Inferior parietal cortex (tissue), 1 donor: ENCODE data around the gene ALOXE3.
"Not testable (repeated sequence)": the region's sequence is repeated elsewhere in the genome, so short reads cannot be mapped to it uniquely, and the experiment has no call there.

Source experiments
- DNase-seq: peaks from one replicate; pipeline ENCODE4 v3.0.0-alpha.2; 2016; ENCODE audit errors: extremely low spot score

Gene ALOXE3

DNA sequence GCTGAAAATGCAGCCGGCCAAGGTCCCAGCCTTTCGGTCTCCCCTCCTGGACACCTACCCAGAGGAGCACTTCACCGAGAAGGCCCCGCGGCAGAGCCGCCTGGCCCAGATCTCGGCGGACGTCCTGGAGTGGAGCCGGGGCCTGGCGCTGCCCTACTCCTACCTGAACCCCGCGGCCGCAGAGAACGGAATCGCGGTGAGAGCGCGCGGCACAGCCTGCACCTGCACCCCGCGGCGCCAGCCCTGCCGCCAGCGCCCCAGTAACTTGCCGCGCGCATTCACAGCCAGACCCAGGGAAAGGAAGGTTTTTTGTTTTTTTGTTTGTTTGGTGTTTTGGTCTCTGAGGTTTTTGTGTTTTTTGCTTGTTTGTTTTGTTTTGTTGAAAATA lies 46.0 kb downstream of the ALOXE3 start:
- DNase-seq = no peak

DNA sequence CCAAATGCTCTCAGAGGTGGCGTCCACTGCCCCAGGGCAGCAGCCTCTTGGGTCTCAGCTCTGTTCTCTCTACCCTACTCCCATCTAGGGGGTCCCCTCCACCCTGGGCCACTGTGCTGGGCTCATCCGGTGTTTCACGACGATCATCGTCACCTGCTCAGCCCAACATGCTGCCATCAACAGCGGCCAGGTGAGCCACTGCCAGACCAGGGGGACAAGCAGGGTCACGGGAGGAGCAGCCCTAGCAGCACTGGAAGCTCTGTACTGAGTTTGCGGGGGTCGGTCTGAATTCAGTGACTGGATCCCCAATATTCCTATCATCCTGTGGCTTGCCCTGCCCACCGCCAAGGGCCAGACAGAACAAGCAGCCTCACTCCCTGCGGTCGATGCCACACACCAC lies 46.8 kb downstream of the ALOXE3 start:
- no peak for DNase-seq

DNA sequence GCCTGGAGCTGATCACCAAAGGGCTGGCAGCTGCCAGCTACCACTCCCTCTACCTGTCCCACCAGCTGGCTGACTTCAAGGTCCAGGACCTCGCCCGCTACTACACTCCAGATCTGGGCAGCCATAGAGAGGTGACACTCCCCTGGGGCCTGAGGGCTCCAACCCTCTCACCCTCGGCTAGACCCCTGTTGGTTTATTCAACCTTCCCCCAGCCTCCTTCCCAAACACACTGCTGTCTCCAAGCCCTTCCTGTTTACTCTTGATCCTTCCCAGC lies 48.8 kb downstream of the ALOXE3 start:
- no peak for DNase-seq

DNA sequence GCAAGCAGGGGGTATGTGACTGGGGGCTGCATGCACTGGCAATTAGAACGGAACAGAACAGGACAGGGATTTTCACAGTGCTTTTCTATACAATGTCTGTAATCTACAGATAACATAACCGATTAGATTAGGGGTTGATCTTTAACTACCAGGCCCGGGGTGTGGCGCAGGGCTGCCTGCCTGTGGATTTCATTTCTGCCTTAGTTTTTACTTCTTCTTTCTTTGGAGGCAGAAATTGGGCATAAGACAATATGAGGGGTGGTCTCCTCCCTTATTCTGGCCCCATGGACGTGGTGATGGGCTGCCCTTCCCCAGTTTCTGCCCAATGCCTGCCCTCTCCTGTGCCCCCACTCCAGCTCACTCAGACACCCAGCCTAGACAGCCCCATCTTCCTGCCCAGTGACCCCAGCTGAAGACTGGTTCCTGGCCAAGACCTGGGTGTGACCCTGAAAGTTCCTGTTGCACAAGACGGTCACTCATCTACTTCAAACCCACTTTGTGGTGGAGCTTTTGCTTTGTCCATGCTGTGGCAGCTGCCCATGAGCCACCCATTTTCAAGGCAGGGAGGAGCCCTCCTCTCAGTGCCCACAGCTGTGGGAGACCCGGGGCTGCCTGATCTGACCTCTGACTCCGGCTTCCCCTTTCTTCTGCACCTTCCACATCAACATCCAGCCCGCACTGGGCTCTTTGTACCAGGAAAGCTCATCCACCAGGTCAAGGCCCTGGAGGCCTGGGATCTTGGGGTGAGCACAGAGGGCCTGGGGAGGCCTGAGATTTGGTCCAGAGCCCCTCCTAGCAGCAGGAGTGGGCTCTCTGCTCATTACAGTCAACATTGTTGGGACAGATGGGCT lies 49.4 kb downstream of the ALOXE3 start:
- no peak for DNase-seq

- no peak for DNase-seq
These were observed 50.5 kb downstream of the ALOXE3 start for GRCh38 chr17:8067806-8068205.

DNA sequence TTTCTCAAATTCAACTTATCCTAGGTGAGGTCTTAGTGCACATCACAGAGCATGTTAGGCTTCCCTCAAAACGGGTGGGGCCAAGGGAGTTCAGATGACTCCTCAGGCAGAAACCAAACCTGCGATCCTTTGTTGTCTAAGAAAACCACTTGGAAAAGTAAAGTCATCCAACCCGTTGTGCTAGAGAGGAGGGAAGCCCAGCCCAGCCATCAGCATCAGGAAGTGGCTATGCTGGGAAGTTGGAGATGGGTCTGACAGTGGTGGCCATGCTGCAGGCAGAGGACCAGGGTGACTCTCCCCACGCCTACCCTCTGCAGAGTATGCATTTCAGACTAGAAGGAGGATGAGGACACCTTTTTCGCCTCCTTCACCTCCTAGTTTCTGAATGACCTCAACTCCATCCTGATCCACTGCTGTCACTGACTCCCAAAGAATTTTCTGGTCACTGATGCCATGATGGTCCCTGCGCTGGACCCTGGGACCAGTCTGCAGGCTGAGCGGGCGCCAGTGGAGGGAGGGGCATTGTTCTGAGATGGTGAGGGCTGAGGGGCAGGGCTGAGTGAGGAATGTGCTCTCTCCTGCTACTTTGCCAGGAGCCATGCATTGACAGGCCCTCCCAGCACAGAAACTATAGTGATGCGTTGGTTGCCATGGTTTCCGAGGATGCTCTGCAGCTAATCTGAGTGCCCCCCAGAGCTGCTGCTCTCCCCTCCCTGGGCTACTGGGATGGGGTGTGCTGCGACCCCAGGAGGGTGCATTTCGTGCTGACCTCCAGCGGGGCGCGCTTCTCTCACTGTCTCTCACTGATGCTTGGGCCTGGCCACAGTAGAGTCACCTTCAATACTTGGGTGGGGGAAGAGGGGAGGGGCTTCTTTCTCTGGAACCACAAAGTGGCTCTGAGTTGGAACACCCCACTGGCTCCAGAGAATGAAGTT lies 51.2 kb downstream of the ALOXE3 start:
- DNase-seq = no peak

DNA sequence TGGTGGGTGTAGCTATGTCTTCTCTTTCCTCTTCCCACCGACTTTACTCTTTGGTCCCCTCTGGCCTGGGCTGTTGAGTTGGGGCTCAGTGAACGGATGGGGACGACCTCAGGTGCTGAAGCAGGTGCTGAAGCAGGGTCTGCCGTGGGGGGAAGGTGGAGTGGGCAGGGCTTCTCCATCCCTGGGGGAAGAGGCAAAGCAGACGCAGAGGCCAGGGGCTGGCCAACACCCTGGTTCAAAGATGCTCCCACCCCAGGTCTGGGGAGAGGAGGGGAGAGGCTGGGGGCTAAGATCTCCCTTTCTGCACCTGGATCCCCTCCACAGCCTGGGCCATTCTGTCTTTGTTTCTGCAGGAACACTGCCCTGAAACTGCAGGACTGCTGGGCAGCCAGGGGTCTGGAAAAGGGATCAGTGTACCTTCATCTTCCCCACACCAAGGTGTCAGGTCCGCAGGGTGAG lies 53.7 kb downstream of the ALOXE3 start:
- DNase-seq = no peak

DNA sequence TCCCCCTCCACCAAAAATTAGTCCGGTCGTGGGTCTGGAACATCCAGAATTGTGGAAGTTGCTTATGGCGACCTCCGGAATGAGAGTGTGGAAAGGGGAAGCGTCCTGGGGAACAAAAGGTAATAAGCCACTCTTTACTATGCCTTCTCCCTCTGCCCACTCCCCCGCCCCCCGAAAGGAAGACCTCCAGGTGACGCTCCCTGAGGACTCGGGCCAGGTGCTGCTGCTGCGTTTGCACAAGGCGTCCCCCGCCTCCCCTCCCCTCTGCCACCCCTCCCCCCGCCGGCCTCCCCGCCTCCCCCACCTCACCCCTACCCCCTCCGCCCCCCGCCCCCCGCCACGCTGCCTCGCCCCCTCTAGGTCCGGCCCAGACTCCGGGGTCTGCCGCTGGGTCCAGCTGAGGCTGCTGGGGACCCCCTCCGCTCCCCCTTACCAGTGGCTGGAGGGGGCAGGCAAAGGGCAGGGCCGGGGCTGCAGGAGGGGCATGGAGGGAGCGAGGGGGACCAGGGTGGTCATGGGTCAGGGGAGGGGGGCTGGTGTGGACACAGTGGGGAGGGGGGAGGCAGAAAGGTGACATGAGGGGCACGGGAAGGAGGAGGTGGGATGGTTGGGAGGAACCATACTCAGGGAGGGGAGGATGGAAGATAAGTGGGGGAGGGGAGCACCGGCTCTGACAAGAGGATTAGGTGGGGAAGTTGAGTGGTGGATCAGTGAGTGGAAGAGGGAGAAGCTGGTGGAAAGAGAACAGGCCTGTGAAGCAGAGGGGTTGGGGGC lies 54.4 kb downstream of the ALOXE3 start:
- no peak for DNase-seq

- DNase-seq = no peak
These were observed 55.4 kb downstream of the ALOXE3 start for GRCh38 chr17:8062807-8063483.

- DNase-seq = no peak
These were observed 55.9 kb downstream of the ALOXE3 start for GRCh38 chr17:8062435-8062806.

- DNase-seq = not testable (repeated sequence)
These were observed 56.5 kb downstream of the ALOXE3 start for GRCh38 chr17:8061851-8062250.

DNA sequence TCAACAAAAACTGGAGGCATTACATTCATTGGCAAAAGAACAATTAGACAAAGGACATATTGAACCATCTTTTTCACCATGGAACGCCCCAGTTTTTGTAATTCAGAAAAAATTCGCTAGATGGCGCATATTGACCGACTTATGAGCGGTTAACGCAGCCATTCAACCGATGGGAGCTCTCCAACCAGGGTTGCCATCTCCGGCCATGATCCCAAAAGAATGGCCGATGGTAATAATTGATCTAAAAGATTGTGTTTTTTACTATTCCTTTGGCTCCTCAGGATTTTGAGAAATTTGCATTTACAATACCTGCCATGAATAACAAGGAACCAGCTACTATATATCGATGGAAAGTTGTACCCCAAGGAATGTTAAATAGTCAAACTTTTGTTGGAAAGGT lies 58.0 kb downstream of the ALOXE3 start:
- peak; percentile 97 for DNase-seq

- DNase-seq = no peak
These were observed 59.2 kb downstream of the ALOXE3 start for GRCh38 chr17:8059131-8059530.

- DNase-seq = peak; percentile 90
These were observed 60.6 kb downstream of the ALOXE3 start for GRCh38 chr17:8057691-8058114.

GRCh38 chr17:8056976-8057625 lies 61.2 kb downstream of the ALOXE3 start:
- no peak for DNase-seq

DNA sequence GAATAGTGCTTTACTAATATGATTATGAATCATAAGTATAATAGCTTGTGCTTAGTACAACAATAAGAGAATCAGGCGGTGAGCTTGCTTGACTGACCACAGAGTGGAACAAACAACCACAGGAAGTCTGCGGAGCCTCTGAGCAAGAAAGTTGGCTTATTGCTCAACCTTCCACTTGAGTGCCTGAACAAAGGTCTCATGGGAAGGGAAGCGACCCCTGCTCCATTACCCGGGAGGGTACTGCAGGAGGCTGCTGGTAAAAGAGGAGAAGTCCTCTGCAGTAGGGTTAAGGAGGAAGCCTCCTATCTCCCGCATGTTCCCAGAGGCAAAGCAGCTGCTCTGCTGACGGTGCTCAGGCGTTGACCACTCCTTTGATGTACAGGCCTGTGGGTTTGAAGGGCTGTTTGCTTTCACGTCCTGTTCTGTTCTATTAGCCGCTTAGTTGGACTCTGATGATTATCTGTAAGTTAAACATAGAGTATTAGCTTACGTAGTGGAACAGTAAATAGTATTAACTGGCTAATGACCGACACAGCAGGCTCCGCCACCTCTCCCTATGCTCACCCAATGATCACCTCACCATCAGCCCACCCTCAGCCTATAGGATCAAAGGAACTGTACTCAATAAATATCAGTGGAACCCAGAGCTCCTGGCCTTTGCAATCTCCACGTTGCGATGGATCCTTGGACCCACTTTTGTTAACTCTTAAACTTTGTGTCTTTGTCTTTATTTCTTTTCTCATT lies 61.9 kb downstream of the ALOXE3 start:
- DNase-seq = no peak

GRCh38 chr17:8055851-8056231 lies 62.5 kb downstream of the ALOXE3 start:
- DNase-seq = no peak

DNA sequence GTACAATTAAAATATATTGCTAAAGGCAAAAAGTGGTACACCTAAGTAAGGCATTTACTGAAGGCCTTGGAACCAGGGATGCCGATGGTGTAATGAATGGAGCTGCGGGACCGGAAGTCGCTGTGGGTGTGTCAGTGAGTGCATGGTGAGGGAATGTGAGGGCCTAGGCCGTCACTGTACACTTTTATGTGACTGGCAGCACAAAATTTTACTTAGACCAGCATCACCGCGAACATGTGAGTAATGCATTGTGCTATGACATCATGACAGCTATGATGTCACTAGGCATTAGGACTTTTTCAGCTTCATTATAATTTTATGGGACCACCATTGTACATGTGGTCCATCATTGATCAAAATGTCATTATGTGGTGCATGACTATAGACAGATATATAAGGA lies 64.7 kb downstream of the ALOXE3 start:
- DNase-seq = no peak

- no peak for DNase-seq
These were observed 65.8 kb downstream of the ALOXE3 start for GRCh38 chr17:8052256-8053252.
